NK-92 (cell line): Measurements from ENCODE around the gene TPP2.

Source experiments
- DNase-seq: peaks from one replicate; lab custom pipeline; 2025; ENCODE audit not compliant: unreplicated experiment; lab: John Stamatoyannopoulos, UW

TPP2 gene

DNA sequence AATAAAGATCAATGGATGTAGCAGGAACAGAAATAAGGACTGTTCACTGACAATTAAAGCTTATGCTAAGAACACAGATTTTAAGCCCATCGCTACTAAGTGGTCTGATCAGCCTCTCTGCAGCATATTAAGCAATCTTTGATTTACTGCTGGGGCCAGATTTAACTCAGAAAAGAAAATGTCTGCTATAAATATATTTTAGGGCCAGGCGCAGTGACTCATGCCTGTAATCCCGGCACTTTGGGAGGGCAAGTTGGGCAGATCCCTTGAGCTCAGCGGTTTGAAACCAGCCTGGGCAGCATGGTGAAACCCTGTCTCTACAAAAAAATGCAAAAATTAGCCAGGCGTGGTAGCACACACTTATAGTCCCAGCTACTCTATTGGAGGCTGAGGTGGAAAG, 55.1 kb downstream of the TPP2 start:
- no peak for DNase-seq

DNA sequence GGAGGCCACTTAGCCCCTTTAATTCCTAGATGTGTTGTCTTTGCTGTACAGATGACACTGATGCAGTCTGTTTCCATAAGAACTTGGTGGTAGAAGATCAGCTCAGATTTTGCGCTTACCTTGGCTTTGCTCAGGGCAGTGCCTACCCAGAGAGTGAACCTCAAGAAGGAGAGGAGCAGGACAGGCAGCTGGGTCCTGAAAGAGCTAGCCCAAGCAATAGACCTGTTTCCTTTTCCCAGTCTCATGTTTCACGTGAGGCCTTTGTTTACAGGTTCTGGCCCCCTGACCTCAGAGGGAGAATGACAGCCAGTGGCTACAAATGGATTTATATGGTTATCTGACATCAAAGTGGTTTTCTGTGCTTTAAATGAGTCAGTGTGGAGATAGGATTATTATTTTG, 58.0 kb downstream of the TPP2 start:
- DNase-seq, result no peak

DNA sequence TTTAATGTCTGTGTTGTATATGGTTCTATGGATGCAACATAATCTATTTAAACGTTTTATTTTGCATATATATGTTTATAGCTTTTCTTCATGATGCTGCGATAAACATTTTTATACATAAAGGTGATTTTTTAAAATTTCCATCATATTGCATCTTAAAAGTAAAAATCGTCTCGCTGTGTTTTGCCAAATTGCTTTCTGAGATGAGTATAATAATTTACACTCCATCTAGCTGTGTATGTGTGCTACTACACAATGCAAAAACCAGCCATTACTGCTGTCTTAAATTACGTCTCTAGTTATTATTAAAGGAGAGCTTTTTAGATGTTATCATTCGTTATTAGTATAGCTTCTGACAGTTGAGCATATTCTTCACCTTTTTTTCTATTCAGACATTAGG, 60.8 kb downstream of the TPP2 start:
- no peak for DNase-seq

DNA sequence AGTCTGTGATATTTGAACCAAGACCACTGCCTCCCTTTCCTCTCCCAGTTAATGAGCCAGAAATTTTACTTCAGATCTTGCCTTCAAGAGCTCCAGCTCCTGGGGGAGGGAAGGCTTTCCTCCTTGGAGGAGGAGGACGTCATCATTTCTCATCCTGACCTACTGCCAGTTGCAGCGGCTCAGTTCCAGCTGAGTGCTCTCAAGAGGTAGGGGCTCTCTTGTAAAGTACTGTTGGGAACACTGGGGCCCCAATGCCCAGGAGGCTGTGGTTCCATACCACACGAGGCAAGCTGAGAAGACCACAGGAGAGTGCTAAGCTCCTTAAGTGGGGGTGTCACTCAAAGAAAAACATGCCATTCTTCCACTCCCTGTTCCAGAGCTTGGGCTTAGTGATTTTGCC, 61.9 kb downstream of the TPP2 start:
- no peak for DNase-seq

DNA sequence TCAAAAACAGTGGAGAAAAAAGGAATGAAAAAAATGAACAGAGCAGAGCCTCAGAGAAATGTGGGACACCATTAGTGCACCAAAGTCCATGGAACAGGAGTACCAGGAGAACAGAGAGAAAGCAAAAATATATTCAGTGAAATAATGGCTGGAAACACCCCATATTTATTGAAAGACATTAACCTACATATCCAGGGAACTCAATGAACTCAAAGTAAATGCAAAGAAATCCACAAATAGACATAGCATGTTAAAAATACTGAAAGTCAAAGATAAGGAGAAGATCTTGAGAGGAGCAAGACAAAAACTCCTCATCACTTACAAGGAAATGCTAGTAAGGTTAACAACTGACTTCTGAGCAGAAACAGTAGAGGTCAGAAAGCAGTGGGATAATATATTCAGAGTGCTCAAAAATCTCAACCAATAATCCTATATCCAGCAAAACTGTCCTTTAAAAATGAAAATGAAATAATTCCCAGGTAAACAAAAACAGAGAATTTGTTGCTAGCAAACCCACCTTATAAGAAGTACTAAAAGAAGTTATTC, 62.5 kb downstream of the TPP2 start:
- DNase-seq, result no peak

DNA sequence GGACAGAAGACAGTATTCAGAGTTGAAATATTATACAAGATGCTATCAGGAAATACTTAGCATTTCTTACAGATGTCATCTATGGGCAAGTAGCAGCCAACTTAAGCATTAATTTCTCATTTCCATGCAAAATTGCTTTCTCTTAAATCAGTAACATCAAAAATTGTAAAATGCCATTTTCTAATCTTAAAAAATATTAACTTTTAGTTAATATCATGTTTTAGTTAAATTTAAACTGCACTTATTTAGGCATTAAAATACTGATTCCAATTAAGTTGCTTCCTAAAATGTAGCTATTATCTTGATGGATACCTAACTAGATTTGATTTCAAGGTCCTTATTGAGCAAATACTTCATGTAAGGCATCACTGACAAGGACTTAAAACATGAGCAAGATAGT, 70.2 kb downstream of the TPP2 start:
- no peak for DNase-seq

DNA sequence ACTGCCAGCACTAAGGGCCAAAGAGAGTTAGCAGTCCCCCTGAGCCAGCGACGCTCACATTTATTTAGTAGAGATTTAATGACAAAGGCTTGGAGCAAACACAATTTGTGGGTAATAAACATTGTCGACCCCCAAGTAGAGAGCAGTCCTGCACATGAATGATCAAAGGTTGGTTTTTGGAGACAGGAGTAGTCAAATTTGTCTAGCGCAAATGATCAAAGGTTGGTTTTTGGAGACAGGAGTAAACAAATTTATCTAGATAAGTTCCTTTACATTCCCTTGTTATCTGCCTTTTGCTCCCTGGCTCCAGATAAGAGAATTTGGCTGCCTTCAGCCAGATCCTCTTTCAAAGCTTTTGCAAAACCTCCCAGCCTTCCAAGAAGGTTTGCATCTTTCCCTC, 71.1 kb downstream of the TPP2 start:
- no peak for DNase-seq

DNA sequence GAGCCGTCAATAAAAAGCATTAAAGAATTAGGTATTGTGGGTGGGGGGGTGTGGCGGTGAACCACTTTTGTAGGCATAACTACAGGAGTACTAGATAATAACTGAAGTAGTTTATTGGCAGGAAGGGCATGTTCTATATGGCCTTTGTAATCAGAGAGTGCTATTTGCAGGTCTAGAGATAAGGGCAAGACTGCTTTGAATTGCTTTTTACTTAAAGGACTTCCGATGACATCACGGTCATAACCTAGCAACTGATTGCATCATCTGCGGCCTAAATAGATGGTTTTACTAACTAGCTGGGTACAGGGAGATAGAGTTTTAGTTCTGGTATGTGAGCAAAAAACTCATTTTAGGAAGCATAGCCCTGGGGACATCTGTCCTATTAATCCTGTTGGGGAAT, 73.3 kb downstream of the TPP2 start:
- no peak for DNase-seq

DNA sequence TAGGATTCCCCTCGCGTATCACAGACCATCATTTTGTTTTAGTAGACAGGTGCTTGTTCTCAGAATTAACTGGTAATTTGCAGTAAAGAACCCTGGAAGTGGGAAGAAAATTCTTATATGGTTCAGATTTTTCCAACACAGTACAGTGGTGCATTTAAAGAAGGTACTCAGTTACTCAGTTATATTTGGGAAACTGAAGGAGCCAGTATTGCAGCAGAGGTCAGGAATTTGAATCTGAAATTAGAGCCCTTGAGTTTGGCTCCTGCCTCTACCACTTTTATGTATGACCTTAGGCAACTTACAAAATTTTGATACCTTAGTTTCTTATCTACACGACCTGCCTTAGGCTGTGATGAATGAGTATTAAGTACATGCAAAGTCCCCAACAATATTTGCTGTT, 78.3 kb downstream of the TPP2 start:
- no peak for DNase-seq

DNA sequence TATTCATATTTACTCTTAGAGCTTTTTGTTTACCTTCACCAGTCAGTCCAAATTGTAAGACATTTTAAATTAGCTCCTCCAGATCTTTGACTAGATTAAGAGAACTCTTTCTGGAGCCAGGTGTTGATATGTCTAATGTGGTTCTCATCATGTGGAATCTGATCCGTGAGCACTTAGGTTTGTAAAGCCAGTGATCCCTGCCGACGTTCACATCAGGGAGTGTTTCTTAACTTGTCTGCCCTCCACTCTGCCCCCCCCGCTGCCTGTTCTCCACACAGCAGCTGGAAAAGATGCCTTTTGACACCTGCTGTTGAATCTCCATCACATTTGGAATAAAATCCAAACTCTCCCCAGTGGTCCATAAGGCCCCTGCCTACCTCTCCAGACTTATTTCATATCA, 80.3 kb downstream of the TPP2 start:
- DNase-seq, result no peak

DNA sequence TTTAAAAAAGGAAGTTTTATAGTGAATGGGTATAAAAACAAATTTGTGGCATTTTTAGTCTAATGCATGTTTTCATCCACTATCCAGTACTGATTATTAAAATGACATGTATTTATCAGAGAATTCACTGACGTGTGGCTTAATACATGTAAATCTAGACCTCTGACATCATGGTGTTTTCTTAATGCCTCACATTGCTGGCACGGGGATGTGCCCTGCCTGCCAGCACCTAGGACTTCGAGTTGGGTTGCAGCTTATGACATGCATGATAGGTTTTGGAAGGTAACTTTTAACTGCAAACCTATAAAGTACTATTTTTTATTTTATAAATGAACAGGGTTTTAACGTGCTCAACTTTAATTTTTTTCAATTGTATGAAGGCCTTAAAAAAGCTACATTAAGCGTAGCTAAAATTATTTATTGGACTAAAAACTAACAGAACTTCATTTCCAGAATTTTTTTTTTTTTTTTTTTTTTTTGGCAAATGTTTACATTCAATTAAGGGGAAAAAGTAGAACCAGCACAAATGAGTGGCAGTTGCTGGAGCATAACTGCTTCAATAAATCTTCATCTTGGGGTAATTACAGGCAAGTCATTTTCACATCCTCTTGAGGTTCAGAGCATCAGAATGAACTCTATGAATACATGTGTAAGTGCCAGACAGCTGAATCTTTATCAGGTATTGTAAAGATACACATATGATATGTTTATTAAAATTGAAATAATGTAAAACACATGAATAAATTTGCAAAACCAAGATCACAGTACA, 81.7 kb downstream of the TPP2 start:
- DNase-seq, result no peak

DNA sequence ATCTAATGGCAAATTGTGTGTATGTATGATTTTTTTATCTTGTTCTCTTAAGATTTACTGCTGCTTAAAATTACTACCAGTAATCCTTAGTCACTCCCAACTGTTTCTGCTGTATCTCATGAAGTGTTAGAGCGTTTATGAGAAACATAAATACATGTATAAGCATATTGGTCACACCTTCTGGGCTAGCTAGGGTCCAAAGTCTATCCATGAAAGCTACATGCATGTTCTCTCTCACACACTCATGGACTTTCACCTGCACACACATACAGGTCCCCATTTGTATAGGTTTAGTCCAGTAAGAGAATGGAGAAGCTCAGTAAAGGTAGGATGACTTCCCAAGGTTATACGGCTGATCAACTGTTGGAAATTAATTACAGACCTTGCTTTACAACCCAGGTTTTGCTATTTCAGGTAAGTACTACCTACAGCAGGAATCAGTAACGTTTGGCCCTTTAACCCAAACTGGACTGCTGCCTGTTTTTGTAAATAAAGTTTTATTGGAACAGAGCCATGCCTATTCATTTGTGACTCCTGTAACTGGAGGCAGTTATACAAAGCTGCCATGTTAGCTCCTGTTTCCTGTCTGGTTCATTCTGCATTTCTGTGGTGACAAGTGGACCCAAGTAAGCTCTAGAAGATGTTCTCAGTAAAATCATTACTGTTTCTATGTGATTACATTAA, 82.8 kb downstream of the TPP2 start:
- DNase-seq, result no peak

DNA sequence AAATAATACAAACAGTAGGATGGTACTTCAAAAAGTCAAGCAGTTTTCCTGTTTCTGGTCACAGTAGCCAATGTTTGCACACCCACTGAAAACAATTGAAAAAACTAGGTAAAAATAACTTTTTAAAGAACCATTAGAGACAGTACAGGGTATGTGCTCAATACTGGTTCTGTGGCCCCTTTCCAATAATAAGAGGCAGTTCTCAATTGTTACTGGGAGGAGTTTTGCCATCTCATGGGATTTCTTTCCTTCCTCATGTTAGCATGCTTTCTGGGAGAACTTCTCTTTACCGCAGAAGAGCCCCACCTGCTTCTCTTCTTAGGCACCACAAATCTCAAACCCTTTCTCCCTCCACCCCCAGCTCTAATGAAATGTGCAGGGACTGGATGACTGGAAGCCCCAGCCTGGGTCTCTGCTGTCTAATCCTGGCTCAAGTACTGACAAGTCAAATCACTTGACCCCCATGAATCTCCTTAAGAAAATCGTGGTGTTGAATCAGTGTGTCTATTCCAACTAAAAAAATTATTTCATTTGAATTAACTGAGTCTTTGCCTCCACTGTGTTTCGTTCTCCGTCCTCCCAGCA, 83.4 kb downstream of the TPP2 start:
- DNase-seq, result no peak

DNA sequence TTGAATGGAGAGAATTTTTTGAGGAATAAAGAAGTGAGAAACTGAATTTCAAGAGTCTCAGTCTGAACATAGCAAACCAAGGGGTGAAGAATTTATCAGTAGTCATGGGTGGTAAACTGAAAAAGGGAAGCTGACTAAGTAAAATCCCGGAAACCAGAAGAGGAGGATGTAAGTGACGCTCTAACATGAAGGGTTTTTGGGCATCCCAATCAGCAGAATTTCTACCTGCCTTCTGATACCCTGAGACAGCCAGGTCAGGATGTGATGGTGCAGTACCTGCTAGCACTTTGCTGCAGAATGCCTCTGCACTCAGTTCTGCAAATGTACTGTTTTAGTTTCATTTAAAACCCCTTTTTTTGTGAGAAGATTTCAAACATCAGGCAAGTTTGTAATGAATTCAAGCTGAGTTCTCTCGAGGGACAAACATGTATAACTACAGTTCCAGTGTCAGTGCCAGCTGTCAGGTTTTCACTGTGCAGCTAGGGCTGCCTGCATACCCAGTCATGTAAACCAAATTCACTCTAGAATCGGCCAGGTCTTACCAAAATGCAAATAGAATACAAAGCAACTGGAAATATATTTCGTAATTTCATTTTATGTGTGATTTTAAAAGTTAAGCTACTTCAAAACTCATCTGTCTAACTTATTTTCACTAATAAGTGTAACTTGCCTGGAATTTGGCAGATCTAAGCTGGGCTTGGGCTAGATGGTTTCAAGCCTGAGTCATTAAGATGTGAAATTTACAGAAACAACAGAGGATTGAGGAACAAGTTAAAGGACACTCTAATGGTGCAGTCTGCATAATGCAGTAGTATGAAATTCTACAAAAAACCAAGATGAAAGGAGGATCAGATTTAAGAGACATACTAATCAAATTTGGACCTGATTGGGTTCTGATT, 84.3 kb downstream of the TPP2 start:
- DNase-seq, result no peak

DNA sequence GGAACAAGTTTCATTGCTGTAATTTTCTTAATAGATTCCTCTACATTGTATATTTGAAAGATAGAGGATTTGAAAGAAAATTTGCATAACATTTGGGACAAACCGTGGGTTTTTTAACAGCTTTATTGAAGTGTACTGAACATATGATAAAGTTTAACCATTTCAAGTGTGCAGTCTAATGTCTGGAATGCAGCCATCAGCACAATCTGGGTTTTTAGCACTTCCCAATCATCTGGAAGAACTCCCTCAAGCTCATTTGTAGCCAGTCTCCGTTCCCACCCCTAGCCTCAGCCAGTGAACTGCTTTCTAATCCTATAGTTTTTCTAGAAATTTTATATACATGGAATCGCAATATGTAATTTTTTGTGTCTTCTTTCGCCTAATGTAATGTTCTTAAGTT, 85.4 kb downstream of the TPP2 start:
- no peak for DNase-seq

DNA sequence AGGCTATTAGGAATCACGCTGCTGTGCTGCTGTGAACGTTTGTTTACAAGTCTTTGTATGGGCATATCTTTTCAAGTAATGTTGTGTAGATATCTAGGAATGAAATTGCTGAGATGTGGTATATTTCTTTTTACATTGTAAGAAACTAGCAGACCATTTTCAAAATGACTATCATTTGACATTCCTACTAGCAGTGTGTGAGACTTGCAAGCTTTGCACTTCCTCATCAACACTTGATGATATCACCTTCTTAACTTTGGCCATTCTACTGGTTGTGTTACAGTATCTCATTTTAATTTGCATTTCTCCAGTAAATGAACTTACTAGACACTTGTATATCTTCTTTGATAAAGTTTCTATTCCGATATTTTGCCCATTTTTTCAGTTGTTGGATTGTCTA, 85.9 kb downstream of the TPP2 start:
- no peak for DNase-seq

DNA sequence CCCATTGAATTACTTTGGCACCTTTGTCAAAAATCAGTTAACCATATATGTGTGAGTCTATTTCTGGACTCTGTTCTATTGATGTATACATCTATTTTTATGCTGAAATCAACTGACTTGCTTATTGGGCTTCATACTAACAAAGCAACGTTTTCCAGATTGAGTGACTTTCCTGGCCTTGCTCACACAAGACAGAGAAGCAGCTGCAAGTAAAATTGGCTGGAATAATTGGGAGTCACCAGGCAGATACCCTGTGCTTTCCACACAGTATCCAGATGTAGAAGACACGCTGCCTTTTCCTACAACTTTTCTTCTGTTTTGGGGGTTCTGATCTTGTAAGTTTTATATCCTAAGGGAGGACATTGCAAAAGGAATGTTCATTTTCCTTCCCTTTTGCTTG, 86.9 kb downstream of the TPP2 start:
- no peak for DNase-seq

DNA sequence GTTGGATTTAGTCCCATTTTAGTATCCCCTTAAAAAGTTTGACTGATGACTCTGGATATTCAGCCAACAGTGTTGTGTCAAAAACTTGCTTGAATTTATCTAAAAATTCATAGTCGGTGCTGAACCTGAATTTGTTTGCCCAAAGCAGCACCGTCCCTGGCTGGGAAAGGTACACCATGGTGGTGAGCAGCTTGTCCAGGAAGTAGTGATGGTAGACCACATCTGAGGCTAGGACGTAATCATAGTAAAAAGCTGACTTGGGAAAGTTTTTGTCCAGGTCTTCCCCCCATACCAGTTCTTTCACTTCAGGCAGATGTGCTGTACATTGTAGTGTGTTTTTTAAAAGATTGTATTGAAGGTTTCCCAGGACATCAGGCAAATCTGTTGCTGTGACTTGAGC, 89.2 kb downstream of the TPP2 start:
- DNase-seq, result no peak

DNA sequence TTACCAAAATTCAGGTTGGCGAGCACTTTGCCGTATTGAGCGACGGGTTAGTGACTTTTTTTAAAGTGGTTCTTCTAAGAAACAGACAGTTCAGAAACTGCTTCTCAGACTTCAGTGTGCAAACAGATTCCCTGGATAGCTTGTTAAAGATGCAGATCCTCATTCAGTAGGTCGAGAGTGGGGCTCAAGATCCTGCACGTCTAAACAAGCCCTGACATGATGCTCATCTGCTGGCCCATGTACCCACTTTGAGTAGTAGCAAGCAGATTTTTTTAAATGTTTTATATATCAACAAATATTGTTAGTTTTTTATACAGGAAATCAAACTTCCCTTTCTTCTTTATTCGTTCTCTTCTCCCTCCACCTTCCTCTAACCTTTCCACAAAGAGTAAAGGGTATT, 90.7 kb downstream of the TPP2 start:
- no peak for DNase-seq

DNA sequence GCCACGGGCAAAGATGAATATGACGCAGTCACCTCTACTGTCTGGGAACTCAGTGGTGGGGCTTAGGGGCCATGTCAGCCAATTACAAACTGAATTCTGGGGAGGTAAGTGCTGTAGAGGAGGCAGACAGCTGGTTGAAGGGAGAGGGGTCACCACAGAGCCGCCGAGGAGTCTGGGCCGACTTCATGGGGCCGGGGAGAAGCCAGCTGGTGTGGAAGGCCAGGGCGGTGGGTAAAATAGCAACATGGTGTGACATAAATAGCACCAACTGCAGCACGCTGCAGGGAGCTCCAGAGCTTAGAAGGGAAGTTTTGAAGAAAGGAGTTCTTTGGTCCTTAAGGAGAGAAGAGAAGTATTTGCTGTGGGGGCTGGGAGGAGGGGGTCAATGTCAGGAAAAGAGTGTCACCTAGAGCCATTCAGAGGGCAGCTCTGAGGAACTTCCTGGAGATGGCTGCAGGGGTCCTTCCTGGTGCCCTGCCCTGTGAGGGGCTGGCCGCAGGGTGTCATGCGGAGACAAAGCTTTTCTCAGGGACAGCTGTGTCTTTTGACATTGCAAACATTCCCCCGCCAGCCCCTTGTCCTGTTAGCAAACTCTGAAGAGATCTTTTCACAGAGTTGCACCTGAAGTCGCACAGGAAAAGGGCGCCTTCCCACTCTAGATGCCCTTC, 91.7 kb downstream of the TPP2 start:
- DNase-seq, result no peak

DNA sequence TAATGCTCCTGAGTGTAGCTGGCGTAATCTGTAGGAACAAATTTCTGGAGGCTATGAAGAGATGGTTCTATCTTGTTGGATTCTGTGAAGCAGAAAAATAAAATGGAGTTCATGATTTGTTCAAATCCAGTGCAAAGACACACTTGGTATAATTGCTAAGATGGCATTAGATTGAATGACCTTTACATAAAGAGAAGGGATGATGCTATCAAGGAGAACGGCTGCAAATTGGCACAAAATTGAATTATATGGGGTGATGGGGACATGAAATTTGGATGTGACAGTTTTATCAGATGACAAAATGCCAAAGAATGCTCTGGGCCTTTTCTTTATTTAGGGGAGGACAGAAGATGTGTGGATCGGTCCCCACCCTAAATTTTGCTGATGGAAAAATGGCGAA, 94.1 kb downstream of the TPP2 start:
- DNase-seq, result no peak
